SK-N-MC (cell line): ENCODE measurements around the gene GLI3.

ENCODE experiments used
- EZH2 ChIP-seq: fragments of 200-600 bp; sonication (generic); IDR thresholded peaks from one replicate; pipeline ENCODE4 v1.6.1; 2017; ENCODE audit warnings: antibody characterized with exemption
- POLR2AphosphoS5 ChIP-seq: IDR thresholded peaks from 2 replicates; pipeline ENCODE4 v1.6.1; 2012; ENCODE audit warnings: mild to moderate bottlenecking, low read depth, low read length, borderline replicate concordance

- TF ChIP-seq POLR2AphosphoS5, result no peak
- TF ChIP-seq EZH2, result no peak
Measured at GRCh38 chr7:42035210-42035609, 201.8 kb downstream of the GLI3 start.
